HG03196 (cell line): ENCODE data around the gene VPS11.

Source experiments
- ATAC-seq: cut with Tn5 transposase; IDR thresholded peaks from one replicate; pipeline ENCODE4 v1.9.1; 2021; ENCODE audit not compliant: unreplicated experiment

The VPS11 gene

DNA sequence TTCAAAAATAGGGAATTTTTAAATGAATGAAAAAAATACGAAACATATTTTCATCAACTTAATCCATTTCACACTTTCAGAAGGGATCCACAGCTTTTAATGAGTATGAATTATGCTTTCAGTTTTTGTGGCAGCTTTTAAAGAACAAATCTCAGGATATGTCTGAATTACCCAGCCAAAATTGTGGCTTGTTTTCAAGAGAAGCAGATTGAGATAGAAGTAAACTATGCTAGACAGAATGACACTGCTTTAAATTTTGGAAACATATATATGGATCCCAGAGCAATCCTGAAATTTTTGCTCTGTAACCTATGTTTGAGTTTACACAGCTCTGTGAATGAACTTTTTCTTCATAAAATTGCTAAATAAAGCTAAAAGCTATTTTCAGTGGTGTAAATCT, 51.3 kb downstream of the VPS11 start:
- ATAC-seq, result no peak

DNA sequence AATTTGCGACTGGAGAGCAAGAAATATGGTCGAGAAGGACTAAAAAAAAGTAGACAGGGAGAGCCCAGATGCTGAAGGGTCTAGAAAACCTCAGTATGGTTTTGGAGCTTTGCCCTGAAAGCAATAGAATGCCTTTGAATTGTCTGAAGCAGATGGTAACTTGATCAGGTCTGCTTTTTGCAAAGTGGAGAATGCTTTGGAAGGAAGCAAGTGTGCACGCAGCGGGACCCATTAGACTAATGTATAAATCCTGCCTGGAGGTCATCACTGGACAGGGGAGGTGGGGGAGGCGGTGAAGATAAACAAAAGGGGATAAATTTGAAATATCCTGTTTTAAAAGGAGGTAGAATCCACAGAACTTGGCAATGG, 53.0 kb downstream of the VPS11 start:
- ATAC-seq, result no peak

DNA sequence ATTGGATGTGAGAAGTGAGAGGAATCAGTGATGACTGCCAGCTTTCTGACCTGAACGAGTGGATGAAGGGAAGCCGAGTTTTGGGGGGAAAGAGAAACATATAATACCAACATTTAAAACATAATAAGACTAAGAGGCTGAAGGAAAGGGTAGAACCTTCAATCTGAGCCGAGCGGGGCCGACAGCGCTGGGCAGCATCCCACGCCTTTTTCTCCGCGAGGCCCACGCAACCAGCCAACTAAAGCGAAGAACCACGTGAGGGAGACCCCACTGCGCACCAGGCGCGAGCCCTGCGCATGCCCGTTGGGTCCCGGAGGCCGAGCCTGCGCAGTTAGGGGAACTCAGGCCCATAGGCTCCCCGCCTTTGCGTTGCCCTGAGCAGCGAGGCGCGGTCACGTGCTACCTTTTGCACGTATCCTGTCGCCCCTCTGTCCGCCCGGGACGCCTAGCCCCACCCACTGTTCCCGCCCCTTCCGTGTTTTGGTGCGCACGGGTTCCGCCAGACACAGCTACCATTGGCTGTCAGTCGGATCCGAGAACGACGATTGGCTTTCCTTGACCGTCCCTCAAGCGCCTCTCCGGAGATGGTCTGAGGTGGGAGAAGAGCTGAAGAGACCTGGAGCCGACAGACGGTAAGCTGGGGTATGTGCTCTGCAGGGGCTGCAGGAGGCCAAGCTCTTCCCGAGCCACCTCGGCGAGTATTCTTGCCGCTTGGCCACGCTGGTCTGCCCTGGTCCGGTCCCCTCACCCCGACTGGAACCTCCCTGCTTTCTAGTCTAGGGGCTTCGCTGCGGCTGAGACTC, 53.6 kb downstream of the VPS11 start, which contains the start of gene HINFP:
TSS of gene HINFP (plus strand) at position 573 of the 803 bp plus-strand sequence. CDS start 5,365 bp downstream, outside the sequence.
- ATAC-seq, result peak; percentile 94

DNA sequence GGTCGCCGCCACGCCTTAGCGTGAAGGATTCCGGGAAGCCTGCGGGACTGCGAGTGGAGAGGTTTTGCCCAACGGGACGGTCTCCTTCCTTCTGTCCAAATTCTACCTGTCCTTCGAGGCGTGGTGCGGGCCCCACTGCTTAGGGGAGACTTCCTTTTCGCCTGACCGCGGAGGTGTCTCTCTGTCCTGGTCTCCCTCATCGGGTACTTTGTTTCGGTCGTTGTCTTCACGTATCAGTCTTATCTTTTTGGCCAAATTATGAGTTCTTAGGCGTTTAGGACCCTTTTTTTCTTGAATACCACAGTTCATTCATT, 54.1 kb downstream of the VPS11 start:
- no peak for ATAC-seq

DNA sequence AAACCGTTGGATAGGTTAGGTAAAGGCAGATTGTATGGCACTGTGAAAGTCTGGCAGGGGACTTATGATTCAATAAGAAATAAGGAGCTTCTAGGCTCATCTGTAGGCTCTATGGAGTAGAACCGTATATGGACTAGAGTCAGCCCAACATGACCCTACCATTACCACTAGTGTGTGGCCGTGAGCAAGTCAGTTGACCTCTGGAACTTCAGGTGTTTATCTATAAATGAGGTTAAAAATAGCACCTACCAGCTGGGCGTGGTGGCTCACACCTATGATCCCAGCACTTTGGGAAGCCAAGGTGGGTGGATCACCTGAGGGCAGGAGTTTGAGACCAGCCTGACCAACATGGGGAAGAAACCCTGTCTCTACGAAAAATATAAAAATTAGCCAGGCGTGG, 58.2 kb downstream of the VPS11 start:
- ATAC-seq, result no peak

DNA sequence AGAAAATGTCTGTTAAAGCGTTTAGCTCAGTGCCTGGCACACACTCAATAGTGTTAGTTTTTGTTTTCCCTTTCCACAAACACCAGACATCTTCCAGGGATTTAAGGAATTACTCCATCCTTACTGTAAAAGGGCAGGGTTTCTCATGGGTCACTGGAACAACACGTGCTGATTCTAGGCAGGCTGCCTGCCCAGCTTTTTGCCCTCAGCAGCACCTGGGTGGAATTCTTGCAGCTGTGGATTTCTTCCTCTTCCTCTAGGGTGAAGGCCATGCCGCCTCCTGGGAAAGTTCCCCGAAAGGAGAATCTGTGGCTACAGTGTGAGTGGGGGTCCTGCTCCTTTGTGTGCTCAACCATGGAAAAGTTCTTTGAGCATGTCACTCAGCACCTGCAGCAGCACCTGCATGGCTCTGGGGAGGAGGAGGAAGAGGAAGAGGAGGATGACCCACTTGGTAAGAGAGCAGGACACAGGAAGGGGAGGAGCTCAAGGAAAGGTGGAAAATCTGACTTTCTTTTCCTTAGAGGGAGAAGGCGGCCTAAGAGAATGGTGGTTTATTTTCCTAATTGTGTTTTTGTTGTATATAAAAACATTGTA, 59.2 kb downstream of the VPS11 start:
- no peak for ATAC-seq

DNA sequence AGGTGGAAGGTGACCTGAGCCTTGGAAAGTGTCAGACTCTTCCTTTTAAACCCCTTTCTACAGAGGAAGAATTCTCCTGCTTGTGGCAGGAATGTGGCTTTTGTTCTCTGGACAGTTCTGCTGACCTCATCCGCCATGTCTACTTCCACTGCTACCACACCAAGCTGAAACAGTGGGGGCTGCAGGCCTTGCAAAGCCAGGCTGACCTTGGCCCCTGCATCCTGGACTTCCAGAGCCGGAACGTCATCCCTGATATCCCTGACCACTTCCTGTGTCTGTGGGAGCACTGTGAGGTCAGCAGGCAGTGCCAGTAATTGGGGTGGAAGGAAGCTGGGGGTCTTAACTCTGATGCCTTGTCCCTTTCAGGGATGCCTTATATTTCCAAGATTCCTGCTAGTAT, 63.0 kb downstream of the VPS11 start:
- ATAC-seq, result no peak
